A673 (cell line): ENCODE measurements around the gene TEX54. TPM values are rescaled to one million over a fixed set of nuclear protein-coding genes. Genes with fewer than 3 reads are reported as not detected.

Source experiments
- BruUV-seq: library from RNA; stranded (reverse); fragments of 400-500 nt; replicated peaks from 2 replicates; lab custom pipeline; 2021; lab: Mats Ljungman, UMichigan
- CTCF ChIA-PET: fragments of 300-600 bp; sonication (Branson Sonifier 250); formaldehyde crosslinking; loops from one replicate; lab custom pipeline; 2022; ENCODE audit warnings: antibody characterized with exemption; lab: Charles Lee
- POLR2A ChIA-PET: fragments of 300-600 bp; sonication (Branson Sonifier 250); formaldehyde crosslinking; loops from one replicate; lab custom pipeline; 2022; ENCODE audit warnings: antibody characterized with exemption; ENCODE audit not compliant: low non-redundant PET; lab: Charles Lee
- DNase-seq: peaks from one replicate; pipeline ENCODE4 v3.0.0-alpha.2; 2015; ENCODE audit warnings: low spot score
- H3K27ac ChIP-seq: fragments of 200-600 bp; sonication (generic); 2 replicates; pipeline ENCODE4 v1.5.1; 2016; ENCODE audit warnings: mixed run types, low read depth, mild to moderate bottlenecking, mixed read lengths, antibody characterized with exemption, low read length; ENCODE audit not compliant: poor library complexity, severe bottlenecking
- H3K27me3 ChIP-seq: fragments of 200-600 bp; sonication (generic); replicated peaks from 2 replicates; pipeline ENCODE4 v1.6.1; 2017; ENCODE audit warnings: mixed run types, low read depth, mild to moderate bottlenecking, mixed read lengths, antibody characterized with exemption, low read length; ENCODE audit not compliant: insufficient read depth, poor library complexity
- H3K36me3 ChIP-seq: fragments of 200-600 bp; sonication (generic); 2 replicates; pipeline ENCODE4 v1.6.1; 2016; ENCODE audit warnings: mixed run types, mild to moderate bottlenecking, mixed read lengths, antibody characterized with exemption, low read length; ENCODE audit not compliant: insufficient read depth, poor library complexity, severe bottlenecking
- H3K4me1 ChIP-seq: fragments of 200-600 bp; sonication (generic); 2 replicates; pipeline ENCODE4 v1.6.1; 2017; ENCODE audit warnings: mixed run types, mild to moderate bottlenecking, mixed read lengths, antibody characterized with exemption, low read length; ENCODE audit not compliant: insufficient read depth, poor library complexity, severe bottlenecking
- H3K4me3 ChIP-seq: fragments of 200-600 bp; sonication (generic); 2 replicates; pipeline ENCODE4 v1.5.1; 2016; ENCODE audit warnings: low read depth, mixed run types, mild to moderate bottlenecking, mixed read lengths, low read length; ENCODE audit not compliant: poor library complexity, severe bottlenecking
- H3K9me3 ChIP-seq: fragments of 200-600 bp; sonication (generic); 2 replicates; pipeline ENCODE4 v1.6.1; 2016; ENCODE audit warnings: mixed run types, low read depth, mild to moderate bottlenecking, mixed read lengths, antibody characterized with exemption, low read length; ENCODE audit not compliant: poor library complexity, severe bottlenecking
- CTCF ChIP-seq: fragments of 300-800, 200-600 bp; sonication (generic); conservative IDR thresholded peaks from 2 replicates; pipeline ENCODE4 v1.5.1; 2017; ENCODE audit warnings: low read depth, mild to moderate bottlenecking, antibody characterized with exemption, low read length, moderate library complexity, mixed read lengths
- EZH2 ChIP-seq: fragments of 200-600 bp; sonication (generic); IDR thresholded peaks from 2 replicates; pipeline ENCODE4 v1.6.1; 2017; ENCODE audit warnings: borderline replicate concordance, low read depth, mild to moderate bottlenecking, mixed read lengths, antibody characterized with exemption, low read length; ENCODE audit not compliant: poor library complexity, severe bottlenecking
- intact Hi-C: fragments of 100-400 bp; cut with micrococcal nuclease; formaldehyde crosslinking; loops from one replicate; pipeline ENCODE4 v1.10.0; 2022; ENCODE audit not compliant: unreplicated experiment
- total RNA-seq: library from RNA; stranded (reverse); gene quantifications from 2 replicates; pipeline ENCODE4 v1.2.3, GENCODE V29; 2021

Gene TEX54
- total RNA-seq, 1 experiment from 2014 or later = 0.77 TPM

- Histone ChIP-seq H3K4me1 (peaks cover 19% of the 10 kb centered on the region), H3K4me3 (no peak overlapping the region), H3K27ac (no peak overlapping the region), H3K36me3 (peaks cover 21% of the 10 kb centered on the region), H3K27me3 (no peaks in the 10 kb centered on the region), H3K9me3 (no peaks in the 10 kb centered on the region)
- no TSS peak for BruUV-seq
- ChIA-PET POLR2A (interaction anchor here (1.1 to 1.2 kb wide), 2 partner anchors 34 to 35 kb away, joined by 3 to 4 read pairs; no protein-coding TSS in a partner anchor), CTCF (interaction anchor here (0.7 kb wide), 2 partner anchors 20 to 23 kb away, joined by 3 to 4 read pairs; no protein-coding TSS in a partner anchor)
- TF ChIP-seq CTCF = no peak
- no peak for TF ChIP-seq EZH2
- intact Hi-C loops = no loop called here
- DNase-seq = no peak
These were observed 26.0 kb downstream of the TEX54 start for GRCh38 chr11:62806611-62807121.

DNA sequence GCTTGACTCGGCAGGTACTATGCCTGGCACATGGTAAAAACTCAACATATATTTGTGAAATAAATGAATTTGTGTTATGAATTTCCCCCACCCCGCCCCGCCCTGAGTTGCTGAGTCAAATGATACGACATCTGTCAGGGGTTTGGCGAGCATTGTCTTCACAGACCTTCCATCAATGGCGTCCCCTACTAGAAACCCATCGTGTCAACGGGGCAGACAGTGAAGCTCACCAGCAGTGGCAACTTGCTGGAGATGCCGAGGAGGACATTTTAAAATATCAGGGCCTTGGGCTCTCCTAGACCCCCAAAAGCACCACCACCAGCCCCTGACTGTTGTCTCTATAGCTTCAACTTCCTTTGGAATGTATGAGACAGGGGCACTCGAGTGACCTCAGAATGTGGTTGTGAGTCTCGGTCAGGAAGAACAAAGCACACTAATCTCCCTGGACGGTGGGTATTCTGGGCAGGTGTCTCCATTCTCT, 26.6 kb downstream of the TEX54 start:
- Histone ChIP-seq H3K36me3 (peaks cover 28% of the 10 kb centered on the region), H3K27me3 (no peaks in the 10 kb centered on the region), H3K27ac (peak overlapping the region; percentile 87), H3K4me3 (peak overlapping the region; percentile 82), H3K9me3 (no peaks in the 10 kb centered on the region), H3K4me1 (peaks cover 19% of the 10 kb centered on the region)
- CTCF ChIA-PET = interaction anchor here (0.7 kb wide), 1 partner anchor 24 kb away, joined by 3 read pairs; no protein-coding TSS in a partner anchor
- DNase-seq = no peak
- no TSS peak for BruUV-seq
- POLR2A ChIA-PET = interaction anchor here (1.1 to 1.2 kb wide), 2 partner anchors 34 to 35 kb away, joined by 3 to 4 read pairs; no protein-coding TSS in a partner anchor
- intact Hi-C loops = no loop called here
- no peak for TF ChIP-seq EZH2
- TF ChIP-seq CTCF = no peak

GRCh38 chr11:62805076-62805892, 27.4 kb downstream of the TEX54 start, which contains the start of gene NXF1:
TSS of gene NXF1 (minus strand) at chr11:62805440. CDS start at chr11:62805356, 84 bp downstream.
- peaks cover 35% of the 10 kb centered on the region for H3K36me3 ChIP-seq
- CTCF ChIA-PET = no interaction called here
- H3K4me1 ChIP-seq = peaks cover 19% of the 10 kb centered on the region
- H3K4me3 ChIP-seq = peak within 1 kb of the TSS; percentile 82
- DNase-seq = peak; percentile 96
- TF ChIP-seq CTCF (peak; percentile 12; the same call in 1 of the 2 replicates), EZH2 (no peak)
- BruUV-seq = no TSS peak
- no peaks in the 10 kb centered on the region for H3K9me3 ChIP-seq
- POLR2A ChIA-PET = interaction anchor here (0.5 kb wide), 1 partner anchor 308 kb away, joined by 4 read pairs; no protein-coding TSS in a partner anchor
- H3K27ac ChIP-seq = peak within 1 kb of the TSS; percentile 87
- H3K27me3 ChIP-seq = no peaks in the 10 kb centered on the region
- intact Hi-C loops = no loop called here
